GM12878 (cell line): Measurements from ENCODE around the gene NELL1. TPM values are rescaled to one million over a fixed set of nuclear protein-coding genes. Genes with fewer than 3 reads are reported as not detected.

Experiments used
- ATAC-seq: fragments of 200-7000 bp; cut with Tn5 transposase; 3 replicates; pipeline ENCODE4 v1.9.1; 2020; ENCODE audit warnings: mild to moderate bottlenecking, moderate library complexity
- BruUV-seq: library from RNA; stranded (reverse); fragments of 400-500 nt; replicated peaks from 2 replicates; lab custom pipeline; 2021; lab: Mats Ljungman, UMichigan
- CTCF ChIA-PET: fragments of 300-600 bp; sonication (Branson Sonifier 250); formaldehyde crosslinking; extraction: SDS; loops from one replicate; lab custom pipeline; 2021; ENCODE audit warnings: inconsistent platforms; lab: Yijun Ruan, JAX
- POLR2A ChIA-PET: fragments of 350-600 bp; formaldehyde crosslinking; extraction: SDS; loops from one replicate; lab custom pipeline; 2021; ENCODE audit warnings: inconsistent platforms; lab: Charles Lee
- RAD21 ChIA-PET: fragments of 300-600 bp; sonication (Branson Sonifier 250); formaldehyde crosslinking; loops from one replicate; lab custom pipeline; 2023; ENCODE audit warnings: antibody characterized with exemption; ENCODE audit not compliant: unreplicated experiment; lab: Charles Lee
- SMC1A ChIA-PET: fragments of 300-600 bp; sonication (Branson Sonifier 250); formaldehyde crosslinking; loops from one replicate; lab custom pipeline; 2023; ENCODE audit not compliant: unreplicated experiment, uncharacterized antibody; lab: Charles Lee
- DNase-seq: peaks from one replicate; pipeline ENCODE4 v3.0.0-alpha.2; 2011; ENCODE audit warnings: low read depth, low spot score
- FAIRE-seq: peaks from 3 replicates; lab custom pipeline; 2011; peaks lifted over from hg19 to GRCh38; lab: Jason Lieb, UNC
- H2AFZ ChIP-seq: 2 replicates; pipeline ENCODE4 v1.6.0; 2011; ENCODE audit warnings: low read depth, low read length, control low read depth; ENCODE audit not compliant: control insufficient read depth
- H3K27ac ChIP-seq: 2 replicates; pipeline ENCODE4 v1.5.1; 2011; ENCODE audit warnings: control low read depth; ENCODE audit not compliant: control insufficient read depth, insufficient read depth
- H3K27me3 ChIP-seq, 2 experiments: replicated peaks in 1 of 2; 2 replicates each; pipeline versions ENCODE4 v1.6.0 to v1.6.1; 2011; ENCODE audit warnings: low read length in 1 of 2; ENCODE audit not compliant: control insufficient read depth in 2 of 2, insufficient read depth in 2 of 2
- H3K36me3 ChIP-seq, 2 experiments: 2 replicates each; pipeline ENCODE4 v1.5.1; 2011; ENCODE audit warnings: low read length in 1 of 2; ENCODE audit not compliant: control insufficient read depth in 2 of 2, insufficient read depth in 2 of 2
- H3K4me1 ChIP-seq: 2 replicates; pipeline ENCODE4 v1.6.1; 2011; ENCODE audit warnings: mild to moderate bottlenecking, low read length, moderate library complexity, mixed read lengths; ENCODE audit not compliant: control insufficient read depth, insufficient read depth
- H3K4me2 ChIP-seq: 2 replicates; pipeline ENCODE4 v1.6.0; 2011; ENCODE audit warnings: control low read depth; ENCODE audit not compliant: control insufficient read depth, insufficient read depth
- H3K4me3 ChIP-seq: fragments of 200-600 bp; sonication (generic); 2 replicates; pipeline ENCODE4 v1.5.1; 2016
- H3K79me2 ChIP-seq: 2 replicates; pipeline ENCODE4 v1.6.0; 2011; ENCODE audit warnings: low read length; ENCODE audit not compliant: control insufficient read depth, insufficient read depth
- H3K9ac ChIP-seq: 2 replicates; pipeline ENCODE4 v1.8.0; 2011; ENCODE audit warnings: low read length, control low read depth, mixed read lengths; ENCODE audit not compliant: control insufficient read depth, insufficient read depth
- H3K9me3 ChIP-seq: replicated peaks from 3 replicates; pipeline ENCODE4 v1.5.1; 2011; ENCODE audit warnings: mild to moderate bottlenecking, low read length; ENCODE audit not compliant: control insufficient read depth, insufficient read depth
- H4K20me1 ChIP-seq: 2 replicates; pipeline ENCODE4 v1.6.0; 2011; ENCODE audit not compliant: control insufficient read depth, insufficient read depth
- FOS ChIP-seq: IDR thresholded peaks from 3 replicates; pipeline ENCODE4 v1.6.1; 2011; ENCODE audit warnings: borderline replicate concordance; ENCODE audit not compliant: insufficient read length; ENCODE audit errors: extremely low read depth
- IKZF1 ChIP-seq: fragments of 450-650 bp; conservative IDR thresholded peaks from 2 replicates; pipeline ENCODE4 v1.6.1; 2017; ENCODE audit warnings: antibody characterized with exemption, mild to moderate bottlenecking
- IKZF2 ChIP-seq, 2 experiments: fragments of 450-650 bp; IDR thresholded peaks; 2 replicates each; pipeline ENCODE4 v1.6.1; 2017; ENCODE audit warnings: mild to moderate bottlenecking in 2 of 2, moderate library complexity in 2 of 2
- IRF4 ChIP-seq: IDR thresholded peaks from 2 replicates; pipeline ENCODE4 v1.6.1; 2011; ENCODE audit warnings: low read depth, low read length
- KAT2A ChIP-seq: conservative IDR thresholded peaks from 2 replicates; pipeline ENCODE4 v1.6.1; 2011; ENCODE audit warnings: low read depth, low read length; ENCODE audit not compliant: control insufficient read depth
- KDM1A ChIP-seq: fragments of 200-600 bp; sonication (generic); IDR thresholded peaks from 2 replicates; pipeline ENCODE4 v1.6.1; 2016; ENCODE audit warnings: borderline replicate concordance
- MEF2A ChIP-seq: IDR thresholded peaks from 2 replicates; pipeline ENCODE4 v1.6.1; 2011; ENCODE audit warnings: low read depth, mild to moderate bottlenecking, low read length, moderate library complexity; ENCODE audit not compliant: insufficient read depth
- MXI1 ChIP-seq: fragments of 150-350 bp; IDR thresholded peaks from 2 replicates; pipeline ENCODE4 v1.6.1; 2011; ENCODE audit warnings: low read depth, mild to moderate bottlenecking, inconsistent platforms, low read length, improper control_type of control experiment
- POLR2AphosphoS2 ChIP-seq: IDR thresholded peaks from 2 replicates; pipeline ENCODE4 v1.6.1; 2011; ENCODE audit warnings: low read depth, mild to moderate bottlenecking, low read length, improper control_type of control experiment, moderate library complexity
- POLR2AphosphoS5 ChIP-seq: IDR thresholded peaks from 2 replicates; pipeline ENCODE4 v1.6.1; 2011; ENCODE audit warnings: mild to moderate bottlenecking, low read length, inconsistent platforms
- SIN3A ChIP-seq: IDR thresholded peaks from 2 replicates; pipeline ENCODE4 v1.6.1; 2012; ENCODE audit warnings: low read depth, low read length, improper control_type of control experiment
- SMC3 ChIP-seq: IDR thresholded peaks from 2 replicates; pipeline ENCODE4 v1.6.1; 2011; ENCODE audit warnings: low read length, improper control_type of control experiment, borderline replicate concordance
- STAT1 ChIP-seq: fragments of 450-650 bp; conservative IDR thresholded peaks from 2 replicates; pipeline ENCODE4 v1.6.1; 2014; ENCODE audit warnings: antibody characterized with exemption, mild to moderate bottlenecking
- ZNF217 ChIP-seq: fragments of 450-650 bp; IDR thresholded peaks from 2 replicates; pipeline ENCODE4 v1.6.1; 2017; ENCODE audit warnings: antibody characterized with exemption, mild to moderate bottlenecking
- ZNF274 ChIP-seq: IDR thresholded peaks from one replicate; pipeline ENCODE4 v1.8.0; 2011; ENCODE audit not compliant: insufficient read length, insufficient read depth
- ZZZ3 ChIP-seq: IDR thresholded peaks from 2 replicates; pipeline ENCODE4 v1.6.1; 2011; ENCODE audit warnings: low read depth; ENCODE audit not compliant: control insufficient read depth, insufficient read length
- WGBS: methylation state at CpG from one replicate; pipeline ENCODE4 v1.1.6; 2016; ENCODE audit warnings: low lambda C conversion rate; ENCODE audit not compliant: insufficient replicate concordance, insufficient coverage; ENCODE audit errors: missing lambda C conversion rate; 5-methylcytosine and 5-hydroxymethylcytosine counted together
- in situ Hi-C: fragments of 300-500 bp; cut with MboI; formaldehyde crosslinking; loops from 9 replicates; pipeline ENCODE4 v1.14.3; 2018; ENCODE audit warnings: mixed read lengths
- intact Hi-C: fragments of 100-400 bp; cut with micrococcal nuclease; formaldehyde crosslinking; loops from one replicate; pipeline ENCODE4 v1.14.2; 2022; ENCODE audit not compliant: unreplicated experiment
- polyA plus RNA-seq, 11 experiments: library from polyadenylated mRNA; depleted of rRNA in 4 of 11; unstranded in 6 of 11; stranded (reverse) in 5 of 11; fragments of >200 nt; fragmentation: Nextera tagmentation in 4 of 11; fragmentation: Illumina TruSeq in 1 of 11; extraction: Ambion mirVana in 4 of 11; extraction: Trizol in 1 of 11; gene quantifications; 1 replicate in 1 of 11; 2 replicates in 10 of 11; pipeline versions ENCODE4 v1.2.1 to v1.2.3, GENCODE V29; 2011 to 2016; ENCODE audit warnings: inconsistent platforms in 2 of 11, missing spikeins in 2 of 11, low read depth in 1 of 11
- total RNA-seq, 4 experiments: library from RNA; depleted of rRNA in 3 of 4; stranded (reverse); fragments of >200 nt in 3 of 4; fragmentation: Illumina TruSeq in 1 of 4; extraction: Trizol in 1 of 4; gene quantifications; 2 replicates each; pipeline versions ENCODE4 v1.2.1 to v1.2.3, GENCODE V29; 2013 to 2021
- TF ChIP-seq, protein P1 (sequence below): fragments of 450-650 bp; IDR thresholded peaks from 2 replicates; pipeline ENCODE4 v1.6.1; 2018; ENCODE audit warnings: borderline replicate concordance, mild to moderate bottlenecking; ENCODE audit not compliant: partially characterized antibody
- TF ChIP-seq, protein P2 (sequence below): fragments of 450-650 bp; conservative IDR thresholded peaks from 2 replicates; pipeline ENCODE4 v1.6.1; 2017; ENCODE audit warnings: mild to moderate bottlenecking, moderate library complexity
- TF ChIP-seq, protein P3 (sequence below): IDR thresholded peaks from 2 replicates; pipeline ENCODE4 v1.6.1; 2011; ENCODE audit warnings: borderline replicate concordance, low read depth, mild to moderate bottlenecking, moderate library complexity, low read length; ENCODE audit not compliant: insufficient read depth, poor library complexity, severe bottlenecking

The NELL1 gene
- total and polyA plus RNA-seq, 10 of the 15 experiments (the other 5 are each of a cell fraction or from before 2014, with no cell fraction given) = 0.02 to 0.12 TPM; not detected in 8

DNA sequence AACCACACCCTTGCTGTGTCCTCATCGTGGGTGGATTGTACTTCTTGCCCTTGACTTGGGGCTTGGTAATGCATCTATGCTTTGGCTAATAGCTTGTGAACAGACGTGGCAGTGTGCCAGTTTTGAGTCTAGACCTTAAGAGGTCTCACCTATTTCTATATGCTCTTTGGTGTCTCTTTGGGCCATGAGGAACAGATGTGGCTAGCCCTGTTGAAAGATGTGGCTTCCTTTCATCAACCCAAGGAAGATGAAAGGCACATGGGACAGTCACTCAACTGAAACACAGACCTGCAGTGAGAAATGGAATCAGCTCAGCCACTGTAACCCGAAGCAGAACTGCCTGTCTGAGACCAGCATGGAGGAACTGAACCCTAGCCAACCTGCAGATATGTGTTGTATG, 7.9 kb upstream of the NELL1 start (continued):
- TF ChIP-seq STAT1 (no peak), SIN3A (no peak), KDM1A (no peak), MXI1 (no peak), MEF2A (no peak), FOS (no peak), ZNF217 (no peak)
- TF ChIP-seq, protein P1, sequence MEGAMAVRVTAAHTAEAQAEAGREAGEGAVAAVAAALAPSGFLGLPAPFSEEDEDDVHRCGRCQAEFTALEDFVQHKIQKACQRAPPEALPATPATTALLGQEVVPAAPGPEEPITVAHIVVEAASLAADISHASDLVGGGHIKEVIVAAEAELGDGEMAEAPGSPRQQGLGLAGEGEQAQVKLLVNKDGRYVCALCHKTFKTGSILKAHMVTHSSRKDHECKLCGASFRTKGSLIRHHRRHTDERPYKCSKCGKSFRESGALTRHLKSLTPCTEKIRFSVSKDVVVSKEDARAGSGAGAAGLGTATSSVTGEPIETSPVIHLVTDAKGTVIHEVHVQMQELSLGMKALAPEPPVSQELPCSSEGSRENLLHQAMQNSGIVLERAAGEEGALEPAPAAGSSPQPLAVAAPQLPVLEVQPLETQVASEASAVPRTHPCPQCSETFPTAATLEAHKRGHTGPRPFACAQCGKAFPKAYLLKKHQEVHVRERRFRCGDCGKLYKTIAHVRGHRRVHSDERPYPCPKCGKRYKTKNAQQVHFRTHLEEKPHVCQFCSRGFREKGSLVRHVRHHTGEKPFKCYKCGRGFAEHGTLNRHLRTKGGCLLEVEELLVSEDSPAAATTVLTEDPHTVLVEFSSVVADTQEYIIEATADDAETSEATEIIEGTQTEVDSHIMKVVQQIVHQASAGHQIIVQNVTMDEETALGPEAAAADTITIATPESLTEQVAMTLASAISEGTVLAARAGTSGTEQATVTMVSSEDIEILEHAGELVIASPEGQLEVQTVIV = no peak

DNA sequence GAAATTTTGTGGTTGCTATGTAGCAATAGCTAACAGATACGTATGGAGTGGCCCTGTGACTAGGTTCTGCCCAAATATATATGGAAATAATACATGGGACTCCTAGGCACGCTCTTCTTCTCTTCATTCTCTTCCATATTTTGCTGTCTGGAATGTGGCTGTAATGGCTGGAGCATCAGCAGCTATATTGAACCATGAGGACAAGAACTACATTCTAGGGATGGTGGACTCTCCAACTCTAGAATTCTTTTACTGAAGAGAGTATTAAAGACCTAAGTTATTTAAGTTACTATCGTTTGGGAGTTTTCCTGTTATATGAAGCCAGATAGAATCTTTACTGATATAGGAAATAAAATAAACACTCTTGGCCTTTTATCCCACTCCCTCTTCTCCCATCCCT, 7.5 kb upstream of the NELL1 start:
- Histone ChIP-seq H3K4me2 (no peak overlapping the region), H3K36me3 (no peaks in the 10 kb centered on the region), H3K79me2 (no peaks in the 10 kb centered on the region), H3K4me1 (no peaks in the 10 kb centered on the region), H2AFZ (no peak overlapping the region), H3K27ac (no peak overlapping the region), H4K20me1 (no peaks in the 10 kb centered on the region), H3K27me3 (no peaks in the 10 kb centered on the region), H3K9me3 (no peaks in the 10 kb centered on the region), H3K9ac (no peak overlapping the region), H3K4me3 (no peak overlapping the region)
- intact Hi-C loops = no loop called here
- BruUV-seq = no TSS peak
- in situ Hi-C loops = no loop called here
- TF ChIP-seq IKZF1 (no peak), IRF4 (no peak), SMC3 (no peak), ZZZ3 (no peak), MEF2A (no peak), KAT2A (no peak), IKZF2 (IDR thresholded peaks at IDR 0.05) (no peak), POLR2AphosphoS5 (no peak), ZNF274 (no peak), POLR2AphosphoS2 (no peak)
- TF ChIP-seq, protein P2, sequence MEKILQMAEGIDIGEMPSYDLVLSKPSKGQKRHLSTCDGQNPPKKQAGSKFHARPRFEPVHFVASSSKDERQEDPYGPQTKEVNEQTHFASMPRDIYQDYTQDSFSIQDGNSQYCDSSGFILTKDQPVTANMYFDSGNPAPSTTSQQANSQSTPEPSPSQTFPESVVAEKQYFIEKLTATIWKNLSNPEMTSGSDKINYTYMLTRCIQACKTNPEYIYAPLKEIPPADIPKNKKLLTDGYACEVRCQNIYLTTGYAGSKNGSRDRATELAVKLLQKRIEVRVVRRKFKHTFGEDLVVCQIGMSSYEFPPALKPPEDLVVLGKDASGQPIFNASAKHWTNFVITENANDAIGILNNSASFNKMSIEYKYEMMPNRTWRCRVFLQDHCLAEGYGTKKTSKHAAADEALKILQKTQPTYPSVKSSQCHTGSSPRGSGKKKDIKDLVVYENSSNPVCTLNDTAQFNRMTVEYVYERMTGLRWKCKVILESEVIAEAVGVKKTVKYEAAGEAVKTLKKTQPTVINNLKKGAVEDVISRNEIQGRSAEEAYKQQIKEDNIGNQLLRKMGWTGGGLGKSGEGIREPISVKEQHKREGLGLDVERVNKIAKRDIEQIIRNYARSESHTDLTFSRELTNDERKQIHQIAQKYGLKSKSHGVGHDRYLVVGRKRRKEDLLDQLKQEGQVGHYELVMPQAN = no peak
- TF ChIP-seq, protein P3, sequence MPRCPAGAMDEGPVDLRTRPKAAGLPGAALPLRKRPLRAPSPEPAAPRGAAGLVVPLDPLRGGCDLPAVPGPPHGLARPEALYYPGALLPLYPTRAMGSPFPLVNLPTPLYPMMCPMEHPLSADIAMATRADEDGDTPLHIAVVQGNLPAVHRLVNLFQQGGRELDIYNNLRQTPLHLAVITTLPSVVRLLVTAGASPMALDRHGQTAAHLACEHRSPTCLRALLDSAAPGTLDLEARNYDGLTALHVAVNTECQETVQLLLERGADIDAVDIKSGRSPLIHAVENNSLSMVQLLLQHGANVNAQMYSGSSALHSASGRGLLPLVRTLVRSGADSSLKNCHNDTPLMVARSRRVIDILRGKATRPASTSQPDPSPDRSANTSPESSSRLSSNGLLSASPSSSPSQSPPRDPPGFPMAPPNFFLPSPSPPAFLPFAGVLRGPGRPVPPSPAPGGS = no peak
- ChIA-PET CTCF (interaction anchor here (1.3 kb wide), 2 partner anchors 10 to 14 kb away, joined by 3 to 4 read pairs; no protein-coding TSS in a partner anchor), SMC1A (no interaction called here), RAD21 (no interaction called here), POLR2A (no interaction called here)
- ATAC-seq (no peak), DNase-seq (no peak), FAIRE-seq (no peak)
- WGBS = 4% methylated on average over 3 of the region's 3 CpGs
